Neutrophil (primary cell): Measurements from ENCODE around the gene ERCC4.

Experiments used
- H3K27ac ChIP-seq: fragments of 200-600 bp; sonication (generic); 2 replicates; pipeline ENCODE4 v1.5.1; 2016; ENCODE audit warnings: mild to moderate bottlenecking, moderate library complexity
- H3K27me3 ChIP-seq: fragments of 200-600 bp; sonication (generic); 2 replicates; pipeline ENCODE4 v1.6.0; 2016; ENCODE audit warnings: mild to moderate bottlenecking
- H3K36me3 ChIP-seq: fragments of 200-600 bp; sonication (generic); 2 replicates; pipeline ENCODE4 v1.5.1; 2017
- H3K4me1 ChIP-seq, 2 experiments: fragments of 200-600 bp in 1 of 2; sonication (generic) in 1 of 2; 1 replicate in 1 of 2; 2 replicates in 1 of 2; pipeline versions ENCODE4 v1.5.1 to v1.6.1; 2013 to 2016; ENCODE audit warnings: low read depth in 1 of 2, low read length in 1 of 2, mild to moderate bottlenecking in 1 of 2, moderate library complexity in 1 of 2; ENCODE audit not compliant: control insufficient read depth in 1 of 2, insufficient read depth in 1 of 2
- H3K4me3 ChIP-seq, 2 experiments: fragments of 200-600 bp in 1 of 2; sonication (generic) in 1 of 2; 1 replicate in 1 of 2; 2 replicates in 1 of 2; pipeline ENCODE4 v1.5.1; 2013 to 2016; ENCODE audit warnings: low read depth in 1 of 2, low read length in 1 of 2, mild to moderate bottlenecking in 1 of 2, moderate library complexity in 1 of 2
- H3K9me3 ChIP-seq: fragments of 200-600 bp; sonication (generic); 2 replicates; pipeline ENCODE4 v1.5.1; 2016
- TF ChIP-seq, protein P1 (sequence below): fragments of 200-600 bp; sonication (generic); IDR thresholded peaks from 2 replicates; pipeline ENCODE4 v1.5.1; 2016; ENCODE audit warnings: antibody characterized with exemption

Gene ERCC4

DNA sequence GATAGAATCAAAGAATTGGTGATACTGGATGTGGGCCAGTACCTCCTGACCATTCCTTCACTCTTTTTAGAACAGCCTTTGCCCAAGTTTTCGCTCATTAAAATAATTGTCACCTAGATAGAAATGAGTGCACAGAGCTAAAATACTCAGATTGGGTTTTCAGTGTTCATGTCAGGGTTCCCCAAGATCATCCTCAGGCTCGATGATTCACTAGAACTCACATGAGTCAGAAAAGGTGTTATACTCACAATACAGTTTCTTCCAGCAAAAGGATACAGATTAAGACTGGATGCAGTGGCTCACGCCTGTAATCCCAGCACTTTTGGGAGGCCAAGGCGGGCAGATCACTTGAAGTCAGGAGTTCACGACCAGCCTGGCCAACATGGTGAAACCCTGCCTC lies 19.9 kb downstream of the ERCC4 start:
- peaks cover 32% of the 10 kb centered on the region for H3K36me3 ChIP-seq
- TF ChIP-seq, protein P1, sequence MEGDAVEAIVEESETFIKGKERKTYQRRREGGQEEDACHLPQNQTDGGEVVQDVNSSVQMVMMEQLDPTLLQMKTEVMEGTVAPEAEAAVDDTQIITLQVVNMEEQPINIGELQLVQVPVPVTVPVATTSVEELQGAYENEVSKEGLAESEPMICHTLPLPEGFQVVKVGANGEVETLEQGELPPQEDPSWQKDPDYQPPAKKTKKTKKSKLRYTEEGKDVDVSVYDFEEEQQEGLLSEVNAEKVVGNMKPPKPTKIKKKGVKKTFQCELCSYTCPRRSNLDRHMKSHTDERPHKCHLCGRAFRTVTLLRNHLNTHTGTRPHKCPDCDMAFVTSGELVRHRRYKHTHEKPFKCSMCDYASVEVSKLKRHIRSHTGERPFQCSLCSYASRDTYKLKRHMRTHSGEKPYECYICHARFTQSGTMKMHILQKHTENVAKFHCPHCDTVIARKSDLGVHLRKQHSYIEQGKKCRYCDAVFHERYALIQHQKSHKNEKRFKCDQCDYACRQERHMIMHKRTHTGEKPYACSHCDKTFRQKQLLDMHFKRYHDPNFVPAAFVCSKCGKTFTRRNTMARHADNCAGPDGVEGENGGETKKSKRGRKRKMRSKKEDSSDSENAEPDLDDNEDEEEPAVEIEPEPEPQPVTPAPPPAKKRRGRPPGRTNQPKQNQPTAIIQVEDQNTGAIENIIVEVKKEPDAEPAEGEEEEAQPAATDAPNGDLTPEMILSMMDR: no peak
- H3K4me1 ChIP-seq: no peaks in the 10 kb centered on the region
- H3K4me3 ChIP-seq: no peak overlapping the region
- no peak overlapping the region for H3K27ac ChIP-seq
- H3K9me3 ChIP-seq: no peaks in the 10 kb centered on the region
- H3K27me3 ChIP-seq: no peaks in the 10 kb centered on the region

DNA sequence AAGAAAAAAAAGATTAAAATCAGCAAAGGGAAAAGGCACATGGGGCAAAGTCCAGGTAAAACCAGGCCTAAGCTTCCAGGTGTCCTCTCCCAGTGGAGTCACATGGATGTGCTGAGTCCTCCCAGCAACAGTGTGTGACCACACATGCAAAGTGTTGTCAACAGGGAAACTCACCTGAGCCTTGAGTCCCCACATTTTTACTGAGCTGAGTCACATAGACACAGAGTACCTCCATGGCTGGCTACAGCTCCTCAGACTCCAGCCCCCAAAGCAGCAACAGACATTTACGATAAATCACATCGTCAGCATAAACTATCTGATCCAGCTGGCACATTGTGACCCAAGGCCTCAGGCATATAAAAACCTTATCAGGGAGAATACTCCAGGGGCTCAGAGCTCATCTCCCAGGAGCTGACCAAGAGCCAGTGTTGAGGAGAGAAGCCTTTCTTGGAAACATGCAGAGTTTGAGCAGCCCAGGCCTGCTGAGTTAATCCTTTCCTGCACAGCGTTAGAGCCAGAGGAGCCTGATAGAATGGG lies 20.5 kb downstream of the ERCC4 start:
- TF ChIP-seq, protein P1: no peak
- Histone ChIP-seq H3K9me3 (no peaks in the 10 kb centered on the region), H3K4me3 (no peak overlapping the region), H3K27me3 (no peaks in the 10 kb centered on the region), H3K27ac (no peak overlapping the region), H3K4me1 (no peaks in the 10 kb centered on the region), H3K36me3 (peaks cover 34% of the 10 kb centered on the region)

DNA sequence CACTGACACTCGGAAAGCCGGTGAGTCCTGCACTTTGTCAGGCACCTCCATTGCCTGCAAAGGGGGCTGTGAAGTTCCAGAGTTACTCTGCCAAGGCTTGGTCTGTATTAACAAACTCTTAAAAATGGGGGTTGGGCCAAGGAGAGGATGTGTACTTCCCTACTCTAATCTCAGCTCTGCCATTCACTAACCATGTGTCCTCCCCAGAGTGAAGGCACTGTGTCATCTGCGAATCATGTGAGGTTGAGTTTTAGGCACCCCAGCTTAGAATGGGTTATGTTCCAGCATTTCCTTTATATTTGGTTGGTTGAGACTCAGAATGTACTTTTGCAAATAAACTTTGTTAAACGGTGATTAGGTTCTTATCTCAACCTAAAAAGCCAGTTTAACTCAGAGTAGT lies 24.9 kb downstream of the ERCC4 start:
- Histone ChIP-seq H3K4me3 (no peak overlapping the region), H3K36me3 (peaks cover 39% of the 10 kb centered on the region)

DNA sequence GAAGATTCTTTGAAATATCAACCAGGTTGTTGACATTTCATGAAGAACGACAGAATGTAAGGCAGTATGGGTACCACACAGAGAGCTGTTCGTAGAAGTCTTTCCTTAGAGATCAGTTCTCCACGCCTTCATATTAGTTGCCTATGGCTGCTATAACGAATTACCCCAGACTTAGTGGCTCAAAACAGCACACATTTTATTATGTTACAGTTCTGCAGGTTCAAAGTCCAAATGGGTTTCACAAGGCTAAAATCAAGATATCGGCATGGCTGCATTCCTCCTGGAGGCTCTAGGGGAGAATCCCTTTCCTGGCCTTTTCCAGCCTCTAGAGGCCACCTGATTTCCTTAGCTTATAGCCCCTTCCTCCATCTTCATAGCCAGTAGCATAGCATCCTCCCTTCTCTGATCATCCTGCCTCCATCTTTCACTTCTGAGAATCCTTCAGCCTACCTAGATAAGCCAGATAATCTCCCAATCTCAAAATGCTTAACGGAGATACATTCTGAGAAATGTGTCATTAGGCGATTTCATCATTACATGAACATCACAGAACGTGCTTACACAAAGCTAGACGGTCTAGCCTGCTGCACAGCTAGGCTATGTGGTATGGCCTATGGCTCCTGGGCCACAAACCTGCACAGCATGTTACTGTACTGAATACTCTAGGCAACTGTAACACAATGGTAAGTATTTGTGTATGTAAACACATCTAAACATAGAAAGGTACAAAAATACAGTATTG lies 26.0 kb downstream of the ERCC4 start:
- no peak overlapping the region for H3K4me3 ChIP-seq
- peaks cover 39% of the 10 kb centered on the region for H3K36me3 ChIP-seq
- H3K9me3 ChIP-seq: no peaks in the 10 kb centered on the region
- H3K27ac ChIP-seq: no peak overlapping the region
- TF ChIP-seq, protein P1: no peak
- H3K4me1 ChIP-seq: no peaks in the 10 kb centered on the region
- H3K27me3 ChIP-seq: no peaks in the 10 kb centered on the region

More for the DNA sequence above, 24.9 kb downstream of the ERCC4 start:
- TF ChIP-seq, protein P1: no peak
- Histone ChIP-seq H3K9me3 (no peaks in the 10 kb centered on the region), H3K27me3 (no peaks in the 10 kb centered on the region), H3K4me1 (no peaks in the 10 kb centered on the region), H3K27ac (no peak overlapping the region)

DNA sequence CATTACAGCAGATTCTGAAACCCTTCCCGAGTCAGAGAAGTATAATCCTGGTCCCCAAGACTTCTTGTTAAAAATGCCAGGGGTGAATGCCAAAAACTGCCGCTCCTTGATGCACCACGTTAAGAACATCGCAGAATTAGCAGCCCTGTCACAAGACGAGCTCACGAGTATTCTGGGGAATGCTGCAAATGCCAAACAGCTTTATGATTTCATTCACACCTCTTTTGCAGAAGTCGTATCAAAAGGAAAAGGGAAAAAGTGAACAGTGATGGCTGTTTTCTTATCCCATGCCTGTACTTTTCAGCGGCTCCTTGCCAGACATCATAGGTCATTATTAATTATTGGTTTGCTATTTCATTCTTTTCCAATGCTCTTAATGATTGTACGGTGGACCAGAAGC lies 28.1 kb downstream of the ERCC4 start:
- Histone ChIP-seq H3K27ac (no peak overlapping the region), H3K9me3 (no peaks in the 10 kb centered on the region), H3K4me3 (no peak overlapping the region), H3K36me3 (peaks cover 39% of the 10 kb centered on the region), H3K4me1 (no peaks in the 10 kb centered on the region), H3K27me3 (no peaks in the 10 kb centered on the region)
- TF ChIP-seq, protein P1: no peak
